ENCODE results near the gene MT1X.

DNA sequence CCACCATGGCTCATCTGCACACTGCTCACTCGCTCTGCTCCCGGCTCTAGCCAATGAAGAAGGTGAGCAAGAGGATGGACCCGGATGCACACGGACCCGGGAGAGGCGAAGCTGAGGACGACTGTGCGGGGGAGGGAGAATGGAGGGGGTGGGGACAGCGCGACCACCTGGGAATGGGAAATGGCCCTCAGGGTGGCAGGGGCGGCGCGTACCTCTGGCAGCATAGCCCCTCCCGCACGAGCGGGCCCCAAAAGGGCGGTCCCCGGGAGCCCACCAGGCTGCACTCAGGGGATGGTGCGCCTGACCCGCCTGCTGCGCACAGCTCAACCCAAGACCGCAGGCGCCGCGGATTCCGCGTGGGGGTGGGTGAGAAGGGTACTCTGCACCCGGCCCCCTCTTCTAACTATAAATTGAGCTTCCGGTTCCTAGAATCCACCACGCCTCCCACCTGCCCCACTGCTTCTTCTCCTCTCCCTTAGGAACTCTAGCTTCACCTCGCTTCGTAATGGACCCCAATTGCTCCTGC lies 6.5 kb upstream of the MT1X start:
- TF ChIP-seq, protein P1, sequence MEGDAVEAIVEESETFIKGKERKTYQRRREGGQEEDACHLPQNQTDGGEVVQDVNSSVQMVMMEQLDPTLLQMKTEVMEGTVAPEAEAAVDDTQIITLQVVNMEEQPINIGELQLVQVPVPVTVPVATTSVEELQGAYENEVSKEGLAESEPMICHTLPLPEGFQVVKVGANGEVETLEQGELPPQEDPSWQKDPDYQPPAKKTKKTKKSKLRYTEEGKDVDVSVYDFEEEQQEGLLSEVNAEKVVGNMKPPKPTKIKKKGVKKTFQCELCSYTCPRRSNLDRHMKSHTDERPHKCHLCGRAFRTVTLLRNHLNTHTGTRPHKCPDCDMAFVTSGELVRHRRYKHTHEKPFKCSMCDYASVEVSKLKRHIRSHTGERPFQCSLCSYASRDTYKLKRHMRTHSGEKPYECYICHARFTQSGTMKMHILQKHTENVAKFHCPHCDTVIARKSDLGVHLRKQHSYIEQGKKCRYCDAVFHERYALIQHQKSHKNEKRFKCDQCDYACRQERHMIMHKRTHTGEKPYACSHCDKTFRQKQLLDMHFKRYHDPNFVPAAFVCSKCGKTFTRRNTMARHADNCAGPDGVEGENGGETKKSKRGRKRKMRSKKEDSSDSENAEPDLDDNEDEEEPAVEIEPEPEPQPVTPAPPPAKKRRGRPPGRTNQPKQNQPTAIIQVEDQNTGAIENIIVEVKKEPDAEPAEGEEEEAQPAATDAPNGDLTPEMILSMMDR (IDR thresholded peaks at IDR 0.05; ENCODE audit: poor library complexity), result no peak
- TF ChIP-seq EZH2 (IDR thresholded peaks at IDR 0.05; ENCODE audit: borderline replicate concordance), result no peak

All from hepatocyte (in vitro differentiated cells).